GM10248 (cell line): ENCODE measurements around the gene ZSCAN31.

Source experiments
- CTCF ChIA-PET: fragments of 300-600 bp; sonication (Branson Sonifier 250); formaldehyde crosslinking; extraction: SDS; loops from one replicate; lab custom pipeline; 2021; ENCODE audit warnings: antibody characterized with exemption; lab: Yijun Ruan, JAX
- POLR2A ChIA-PET: fragments of 350-650 bp; sonication (Branson Sonifier 250); formaldehyde crosslinking; extraction: SDS; loops from one replicate; lab custom pipeline; 2020; ENCODE audit warnings: antibody characterized with exemption; lab: Yijun Ruan, JAX
- DNase-seq: peaks from one replicate; pipeline ENCODE4 v3.0.0; 2012; ENCODE audit errors: extremely low spot score
- TF ChIP-seq, protein P1 (sequence below): IDR thresholded peaks from 2 replicates; pipeline ENCODE4 v1.5.1; 2012; ENCODE audit warnings: mild to moderate bottlenecking, low read depth; ENCODE audit errors: extremely low read depth, missing control alignments, control extremely low read depth

ZSCAN31 gene

GRCh38 chr6:28353981-28354676 lies 18.2 kb upstream of the ZSCAN31 start:
- ChIA-PET CTCF (interaction anchor here (1.6 to 8.0 kb wide), 6 partner anchors 18 to 221 kb away, joined by 5 to 55 read pairs (median 20); partner anchors contain the start of gene ZSCAN31), POLR2A (no interaction called here)
- no peak for DNase-seq
- TF ChIP-seq, protein P1, sequence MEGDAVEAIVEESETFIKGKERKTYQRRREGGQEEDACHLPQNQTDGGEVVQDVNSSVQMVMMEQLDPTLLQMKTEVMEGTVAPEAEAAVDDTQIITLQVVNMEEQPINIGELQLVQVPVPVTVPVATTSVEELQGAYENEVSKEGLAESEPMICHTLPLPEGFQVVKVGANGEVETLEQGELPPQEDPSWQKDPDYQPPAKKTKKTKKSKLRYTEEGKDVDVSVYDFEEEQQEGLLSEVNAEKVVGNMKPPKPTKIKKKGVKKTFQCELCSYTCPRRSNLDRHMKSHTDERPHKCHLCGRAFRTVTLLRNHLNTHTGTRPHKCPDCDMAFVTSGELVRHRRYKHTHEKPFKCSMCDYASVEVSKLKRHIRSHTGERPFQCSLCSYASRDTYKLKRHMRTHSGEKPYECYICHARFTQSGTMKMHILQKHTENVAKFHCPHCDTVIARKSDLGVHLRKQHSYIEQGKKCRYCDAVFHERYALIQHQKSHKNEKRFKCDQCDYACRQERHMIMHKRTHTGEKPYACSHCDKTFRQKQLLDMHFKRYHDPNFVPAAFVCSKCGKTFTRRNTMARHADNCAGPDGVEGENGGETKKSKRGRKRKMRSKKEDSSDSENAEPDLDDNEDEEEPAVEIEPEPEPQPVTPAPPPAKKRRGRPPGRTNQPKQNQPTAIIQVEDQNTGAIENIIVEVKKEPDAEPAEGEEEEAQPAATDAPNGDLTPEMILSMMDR, result no peak

DNA sequence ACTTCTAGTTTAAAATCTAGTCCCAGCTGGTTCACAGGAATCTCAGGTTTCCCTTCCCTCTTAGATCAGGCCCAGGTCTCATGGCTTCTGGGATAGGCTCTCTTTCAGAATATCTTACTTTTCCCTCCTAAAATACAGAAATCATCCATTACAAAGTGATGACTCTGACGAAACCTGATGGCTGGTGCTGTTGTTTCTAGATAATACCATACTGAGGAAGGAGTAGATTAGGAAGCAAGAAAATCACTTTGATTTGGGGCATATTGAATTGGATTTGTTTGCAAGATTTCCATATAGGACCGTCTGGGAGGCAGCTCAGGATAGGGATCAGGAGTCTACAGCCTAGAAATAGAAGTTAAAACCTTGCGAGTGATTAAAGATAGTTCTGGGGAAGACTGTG lies 17.4 kb upstream of the ZSCAN31 start:
- ChIA-PET POLR2A (no interaction called here), CTCF (interaction anchor here (1.2 to 1.6 kb wide), 2 partner anchors 9 to 18 kb away, joined by 3 to 4 read pairs; no protein-coding TSS in a partner anchor)
- TF ChIP-seq, protein P1, result no peak
- DNase-seq, result no peak

DNA sequence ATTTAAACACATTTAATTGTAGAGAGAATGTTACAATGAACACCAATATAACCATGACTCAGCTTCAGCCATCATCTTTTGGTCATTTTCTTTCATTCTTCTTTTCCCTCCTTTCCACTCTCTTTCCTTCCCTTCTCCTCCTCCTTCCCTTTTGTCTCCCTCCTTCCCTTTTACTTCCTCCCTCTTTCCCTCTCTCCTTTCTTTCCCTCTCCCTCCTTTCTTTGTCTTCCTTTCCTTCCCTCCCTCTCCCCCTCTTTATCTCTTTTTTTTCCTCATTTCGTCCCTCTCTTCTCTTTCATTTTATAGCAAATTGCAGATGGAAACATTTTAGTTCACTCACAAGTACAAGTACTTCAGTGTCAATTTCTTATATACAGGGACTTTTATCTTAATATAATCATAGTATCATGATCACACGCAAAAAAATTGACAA lies 15.6 kb upstream of the ZSCAN31 start:
- DNase-seq, result no peak
- TF ChIP-seq, protein P1, result no peak
- ChIA-PET CTCF (interaction anchor here (1.0 to 1.5 kb wide), 2 partner anchors 10 to 16 kb away, joined by 4 to 6 read pairs; partner anchors contain the start of gene ZSCAN31), POLR2A (no interaction called here)

GRCh38 chr6:28351087-28351486 lies 15.1 kb upstream of the ZSCAN31 start:
- ChIA-PET CTCF (interaction anchor here (1.5 kb wide), 1 partner anchor 10 kb away, joined by 6 read pairs; no protein-coding TSS in a partner anchor), POLR2A (no interaction called here)
- no peak for DNase-seq
- TF ChIP-seq, protein P1, result no peak

DNA sequence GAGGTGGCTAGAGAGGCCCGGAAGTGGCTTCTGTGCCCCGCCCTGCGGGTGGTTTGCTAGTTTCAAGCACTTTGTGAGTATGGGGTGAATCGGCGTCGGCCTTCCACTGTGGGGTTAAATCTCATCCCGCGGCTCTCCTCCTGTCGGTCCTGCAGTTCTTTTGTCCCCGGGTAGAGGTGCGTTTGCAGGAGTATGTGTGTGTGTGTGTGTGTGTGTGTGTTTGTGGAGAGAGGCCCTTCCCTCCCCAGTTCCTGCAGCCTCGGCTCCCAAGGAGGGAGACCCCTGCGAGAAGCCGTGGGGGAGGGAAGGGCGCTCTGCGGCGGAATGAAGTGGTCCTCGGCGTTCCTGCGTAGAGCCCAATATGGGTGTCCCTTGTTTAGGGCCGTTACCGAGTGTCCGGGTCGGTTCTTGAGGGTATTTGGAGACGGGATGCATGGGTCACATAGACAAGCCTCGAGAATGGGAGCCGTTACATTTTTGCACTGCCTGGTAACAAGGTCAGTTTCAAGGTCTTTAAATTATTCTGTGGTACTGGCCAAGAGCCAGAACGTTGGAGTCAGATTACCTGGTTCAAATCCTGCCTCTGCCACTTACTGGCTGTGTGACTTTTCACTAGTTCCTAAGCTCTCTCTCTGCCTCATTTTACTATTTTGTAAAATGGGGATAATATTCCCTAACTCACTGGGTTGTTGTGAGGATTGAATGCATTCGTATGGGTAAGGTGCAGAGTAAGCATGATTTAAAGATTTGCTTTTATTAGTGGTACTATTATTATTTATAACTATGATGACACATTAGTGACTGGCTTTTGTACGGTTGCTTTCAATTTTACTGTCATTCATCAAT lies 14.2 kb upstream of the ZSCAN31 start, which contains the start of gene ZKSCAN3:
ZKSCAN3 (plus strand) TSS at position 56 of the 846 bp plus-strand sequence. CDS start 9,640 bp downstream, outside the sequence.
- TF ChIP-seq, protein P1, result no peak
- peak; percentile 85 for DNase-seq
- POLR2A ChIA-PET, result interaction anchor here (0.5 kb wide), 1 partner anchor 303 kb away, joined by 3 read pairs; no protein-coding TSS in a partner anchor
- CTCF ChIA-PET, result interaction anchor here (0.9 to 1.5 kb wide), 4 partner anchors 8 to 662 kb away, joined by 3 to 6 read pairs (median 3); no protein-coding TSS in a partner anchor
